Loucy (cell line): ENCODE measurements around the gene CCDC148.
"Not testable (repeated sequence)": the region's sequence is repeated elsewhere in the genome, so short reads cannot be mapped to it uniquely, and the experiment has no call there.

Experiments
- EZH2phosphoT487 ChIP-seq: fragments of 200-600 bp; IDR thresholded peaks from 2 replicates; pipeline ENCODE4 v1.6.1; 2018; ENCODE audit warnings: antibody characterized with exemption, mild to moderate bottlenecking, moderate library complexity, borderline replicate concordance
- TF ChIP-seq, protein P1 (sequence below): fragments of 200-600 bp; sonication (generic); conservative IDR thresholded peaks from 2 replicates; pipeline ENCODE4 v1.5.1; 2014; ENCODE audit warnings: mild to moderate bottlenecking, antibody characterized with exemption, low read length

DNA sequence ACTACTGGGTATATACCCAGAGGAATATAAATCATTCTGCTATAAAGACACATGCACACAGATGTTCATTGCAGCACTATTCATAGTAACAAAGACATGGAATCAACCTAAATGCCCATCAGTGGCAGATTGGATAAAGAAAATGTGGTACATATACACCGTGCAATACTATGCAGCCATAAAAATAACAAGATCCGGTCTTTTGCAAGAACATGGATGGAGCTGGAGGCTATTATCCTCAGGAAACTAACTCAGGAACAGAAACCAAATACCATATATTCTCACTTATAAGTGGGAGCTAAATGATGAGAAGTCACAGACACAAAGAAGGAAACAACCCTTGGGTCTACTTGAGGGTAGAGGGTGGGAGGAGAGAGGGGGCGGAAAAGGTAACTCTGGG lies 16.7 kb upstream of the CCDC148 start:
- TF ChIP-seq, protein P1, sequence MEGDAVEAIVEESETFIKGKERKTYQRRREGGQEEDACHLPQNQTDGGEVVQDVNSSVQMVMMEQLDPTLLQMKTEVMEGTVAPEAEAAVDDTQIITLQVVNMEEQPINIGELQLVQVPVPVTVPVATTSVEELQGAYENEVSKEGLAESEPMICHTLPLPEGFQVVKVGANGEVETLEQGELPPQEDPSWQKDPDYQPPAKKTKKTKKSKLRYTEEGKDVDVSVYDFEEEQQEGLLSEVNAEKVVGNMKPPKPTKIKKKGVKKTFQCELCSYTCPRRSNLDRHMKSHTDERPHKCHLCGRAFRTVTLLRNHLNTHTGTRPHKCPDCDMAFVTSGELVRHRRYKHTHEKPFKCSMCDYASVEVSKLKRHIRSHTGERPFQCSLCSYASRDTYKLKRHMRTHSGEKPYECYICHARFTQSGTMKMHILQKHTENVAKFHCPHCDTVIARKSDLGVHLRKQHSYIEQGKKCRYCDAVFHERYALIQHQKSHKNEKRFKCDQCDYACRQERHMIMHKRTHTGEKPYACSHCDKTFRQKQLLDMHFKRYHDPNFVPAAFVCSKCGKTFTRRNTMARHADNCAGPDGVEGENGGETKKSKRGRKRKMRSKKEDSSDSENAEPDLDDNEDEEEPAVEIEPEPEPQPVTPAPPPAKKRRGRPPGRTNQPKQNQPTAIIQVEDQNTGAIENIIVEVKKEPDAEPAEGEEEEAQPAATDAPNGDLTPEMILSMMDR, result not testable (repeated sequence)
- not testable (repeated sequence) for TF ChIP-seq EZH2phosphoT487
